DOHH2 (cell line): ENCODE measurements around the gene CCDC28A.

ENCODE experiments used
- EZH2phosphoT487 ChIP-seq: fragments of 200-600 bp; sonication (generic); IDR thresholded peaks from 2 replicates; pipeline ENCODE4 v1.6.1; 2017; ENCODE audit warnings: borderline replicate concordance, mild to moderate bottlenecking, antibody characterized with exemption, low read length, moderate library complexity, mixed read lengths
- TF ChIP-seq, protein P1 (sequence below): fragments of 200-600 bp; sonication (generic); IDR thresholded peaks from one replicate; pipeline ENCODE4 v1.5.1; 2014; ENCODE audit warnings: antibody characterized with exemption, mild to moderate bottlenecking, low read depth, low read length; ENCODE audit not compliant: poor library complexity, severe bottlenecking

DNA sequence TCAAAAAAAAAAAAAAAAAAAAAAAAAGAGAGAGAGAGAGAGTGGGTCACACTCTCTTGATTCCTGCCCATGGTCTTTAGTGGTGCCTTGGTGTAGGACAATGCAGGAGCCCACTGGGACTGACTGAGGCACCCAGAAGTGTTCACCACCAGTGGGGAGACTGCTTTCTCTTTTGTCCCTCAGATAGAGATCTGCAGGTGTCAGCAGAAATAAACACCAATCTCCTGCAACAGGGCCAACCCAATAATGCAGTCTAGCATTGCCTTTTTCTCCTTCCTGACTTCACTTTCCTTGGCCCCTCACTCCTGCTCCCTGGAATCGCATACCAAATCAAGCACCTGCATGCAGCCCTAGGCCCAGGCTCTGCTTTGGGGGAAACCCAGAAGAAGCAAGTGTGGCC, 39.0 kb upstream of the CCDC28A start:
- TF ChIP-seq, protein P1, sequence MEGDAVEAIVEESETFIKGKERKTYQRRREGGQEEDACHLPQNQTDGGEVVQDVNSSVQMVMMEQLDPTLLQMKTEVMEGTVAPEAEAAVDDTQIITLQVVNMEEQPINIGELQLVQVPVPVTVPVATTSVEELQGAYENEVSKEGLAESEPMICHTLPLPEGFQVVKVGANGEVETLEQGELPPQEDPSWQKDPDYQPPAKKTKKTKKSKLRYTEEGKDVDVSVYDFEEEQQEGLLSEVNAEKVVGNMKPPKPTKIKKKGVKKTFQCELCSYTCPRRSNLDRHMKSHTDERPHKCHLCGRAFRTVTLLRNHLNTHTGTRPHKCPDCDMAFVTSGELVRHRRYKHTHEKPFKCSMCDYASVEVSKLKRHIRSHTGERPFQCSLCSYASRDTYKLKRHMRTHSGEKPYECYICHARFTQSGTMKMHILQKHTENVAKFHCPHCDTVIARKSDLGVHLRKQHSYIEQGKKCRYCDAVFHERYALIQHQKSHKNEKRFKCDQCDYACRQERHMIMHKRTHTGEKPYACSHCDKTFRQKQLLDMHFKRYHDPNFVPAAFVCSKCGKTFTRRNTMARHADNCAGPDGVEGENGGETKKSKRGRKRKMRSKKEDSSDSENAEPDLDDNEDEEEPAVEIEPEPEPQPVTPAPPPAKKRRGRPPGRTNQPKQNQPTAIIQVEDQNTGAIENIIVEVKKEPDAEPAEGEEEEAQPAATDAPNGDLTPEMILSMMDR: no peak
- TF ChIP-seq EZH2phosphoT487: no peak
